SU-DHL-6 (cell line): Measurements from ENCODE around the gene RAB11B.

Experiments used
- CTCF ChIP-seq: fragments of 200-600 bp; sonication (generic); IDR thresholded peaks from one replicate; pipeline ENCODE4 v1.5.1; 2017; ENCODE audit warnings: antibody characterized with exemption, mild to moderate bottlenecking, low read length, moderate library complexity; ENCODE audit not compliant: insufficient read depth, poor library complexity, severe bottlenecking
- EZH2phosphoT487 ChIP-seq: fragments of 200-600 bp; sonication (generic), shearing (Covaris generic); conservative IDR thresholded peaks from 2 replicates; pipeline ENCODE4 v1.6.1; 2018; ENCODE audit warnings: mild to moderate bottlenecking, antibody characterized with exemption, low read length, moderate library complexity, mixed read lengths

GRCh38 chr19:8398311-8398771 is 8.2 kb downstream of the RAB11B start:
- no peak for TF ChIP-seq CTCF
- no peak for TF ChIP-seq EZH2phosphoT487
